Right hindlimb (tissue), 1 donor: ENCODE measurements around the gene CCNI.
"Not testable (repeated sequence)": the region's sequence is repeated elsewhere in the genome, so short reads cannot be mapped to it uniquely, and the experiment has no call there.

Experiments
- DNase-seq: peaks from one replicate; pipeline ENCODE4 v3.0.0-alpha.2; 2018

Gene CCNI

DNA sequence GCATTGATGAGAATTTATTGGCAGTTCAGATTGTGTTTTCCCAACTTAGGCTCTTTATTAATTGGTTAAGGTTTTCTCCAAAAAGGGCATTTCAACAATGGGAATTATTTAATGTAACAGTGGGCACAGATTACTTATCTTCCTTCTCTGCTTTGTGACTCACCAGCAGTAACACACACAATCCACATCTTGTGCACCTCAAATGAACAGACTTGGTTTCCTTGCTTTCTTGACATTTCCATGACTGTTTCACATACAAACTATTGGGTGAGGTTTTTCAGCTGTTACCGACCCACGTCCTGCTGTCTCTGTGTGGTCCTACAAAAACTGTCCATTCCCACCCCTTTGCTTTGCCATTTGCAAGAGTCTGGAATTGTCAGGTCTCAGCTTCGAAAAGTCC is 38.1 kb downstream of the CCNI start:
- DNase-seq: no peak

DNA sequence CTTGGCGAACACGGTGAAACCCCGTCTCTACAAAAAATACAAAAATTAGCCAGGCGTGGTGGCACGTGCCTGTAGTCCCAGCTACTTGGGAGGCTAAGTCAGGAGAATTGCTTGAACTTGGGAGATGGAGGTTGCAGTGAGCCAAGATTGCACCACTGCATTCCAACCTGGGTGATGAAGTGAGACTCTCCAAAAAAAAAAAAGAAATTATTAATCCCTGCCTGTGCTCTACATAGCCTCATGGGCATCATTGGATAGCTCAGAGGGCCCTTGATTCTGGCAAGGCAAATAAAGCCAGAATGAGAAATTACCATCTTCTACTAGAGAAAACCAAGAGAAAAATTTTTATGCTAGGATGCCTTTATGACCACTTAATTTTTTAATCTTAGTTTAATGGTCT is 38.6 kb downstream of the CCNI start:
- not testable (repeated sequence) for DNase-seq

DNA sequence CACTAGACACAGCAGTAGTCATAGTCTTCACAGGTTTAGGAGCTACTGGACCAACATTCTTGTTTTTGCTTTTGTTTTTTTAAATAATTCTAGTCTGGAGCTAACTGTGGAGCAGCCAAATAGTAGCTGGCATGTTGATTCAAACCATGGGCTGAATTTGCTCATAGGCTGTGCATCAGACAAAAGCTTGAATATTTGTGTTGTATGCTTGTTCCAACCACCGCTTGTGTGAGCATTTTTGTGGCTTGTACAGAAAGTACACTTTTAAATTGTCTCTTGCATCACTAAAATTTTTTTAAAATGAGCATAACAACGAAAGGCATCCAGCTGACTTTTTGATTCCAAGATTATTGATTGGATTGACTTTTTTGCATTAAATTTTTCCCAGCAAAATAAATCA is 39.6 kb downstream of the CCNI start:
- DNase-seq: no peak

DNA sequence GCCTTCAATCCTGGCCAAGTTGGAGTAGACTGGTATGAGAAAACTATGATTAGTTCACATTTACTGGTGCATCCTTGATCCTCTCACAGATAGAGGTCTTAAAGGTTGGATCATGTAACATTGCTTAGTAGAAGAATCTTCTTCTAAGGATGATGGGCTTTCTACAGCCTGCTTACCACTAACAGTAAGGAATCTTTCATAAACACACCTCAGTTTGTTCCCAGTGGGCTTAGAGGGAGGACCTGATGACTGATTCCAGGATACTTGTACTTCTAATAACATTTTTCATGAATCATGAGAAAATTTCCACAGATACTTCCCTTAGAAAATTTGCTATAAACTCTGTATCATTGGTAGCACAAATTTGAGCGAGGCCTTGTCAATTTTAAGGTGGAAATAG is 40.6 kb downstream of the CCNI start:
- DNase-seq: no peak

DNA sequence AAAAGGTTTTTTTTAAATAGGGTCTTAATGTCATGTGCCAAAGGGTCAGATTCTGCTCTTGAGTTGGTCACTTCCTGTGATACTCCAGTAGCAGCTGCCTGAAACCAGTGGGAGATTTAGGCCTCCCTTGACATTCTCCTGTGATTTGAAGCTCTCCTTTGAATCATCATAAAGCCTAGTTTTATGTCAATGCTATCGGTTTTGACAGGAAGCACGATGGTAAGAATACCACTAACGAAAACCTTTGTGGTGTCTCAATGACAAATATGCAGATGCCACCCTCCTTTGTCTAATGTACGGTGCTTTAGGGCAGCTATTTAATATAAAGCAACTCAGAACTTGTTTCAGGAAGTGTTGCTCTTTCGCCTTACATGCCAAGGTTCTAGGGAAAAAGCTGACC is 44.2 kb downstream of the CCNI start:
- DNase-seq: no peak

DNA sequence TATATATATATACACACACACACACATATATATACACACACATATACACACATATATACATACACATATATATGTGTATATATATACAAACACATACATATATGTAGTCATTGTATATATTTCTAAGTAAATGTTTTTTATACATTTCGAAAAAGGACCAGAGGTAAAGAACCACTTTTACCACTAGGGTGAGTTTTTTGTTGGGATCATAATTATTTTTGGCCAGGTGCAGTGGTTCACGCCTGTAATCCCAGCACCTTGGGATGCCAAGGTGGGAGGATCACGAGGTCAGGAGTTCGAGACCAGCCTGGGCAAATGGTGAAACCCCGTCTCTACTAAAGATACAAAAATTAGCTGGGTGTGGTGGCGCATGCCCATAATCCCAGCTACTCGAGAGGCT is 46.0 kb downstream of the CCNI start:
- DNase-seq: not testable (repeated sequence)

DNA sequence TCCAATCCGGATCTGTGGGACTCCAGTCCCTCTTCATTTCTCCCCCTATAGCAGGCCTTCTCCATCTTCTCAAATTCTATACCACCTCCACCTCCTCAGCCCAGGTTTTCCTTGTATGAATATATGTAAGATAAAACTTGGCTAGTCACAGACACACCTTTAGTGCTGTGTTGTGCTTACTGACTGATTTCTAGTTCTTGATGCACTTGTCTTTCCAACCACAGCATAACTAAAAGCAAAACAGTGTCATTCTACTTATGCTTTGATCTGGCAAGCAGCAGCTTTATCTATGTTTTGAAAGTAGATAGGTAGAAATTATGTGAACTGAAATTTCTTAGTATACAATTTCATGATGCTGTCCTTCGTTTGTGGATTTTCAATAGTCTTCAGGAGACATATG is 47.5 kb downstream of the CCNI start:
- no peak for DNase-seq

DNA sequence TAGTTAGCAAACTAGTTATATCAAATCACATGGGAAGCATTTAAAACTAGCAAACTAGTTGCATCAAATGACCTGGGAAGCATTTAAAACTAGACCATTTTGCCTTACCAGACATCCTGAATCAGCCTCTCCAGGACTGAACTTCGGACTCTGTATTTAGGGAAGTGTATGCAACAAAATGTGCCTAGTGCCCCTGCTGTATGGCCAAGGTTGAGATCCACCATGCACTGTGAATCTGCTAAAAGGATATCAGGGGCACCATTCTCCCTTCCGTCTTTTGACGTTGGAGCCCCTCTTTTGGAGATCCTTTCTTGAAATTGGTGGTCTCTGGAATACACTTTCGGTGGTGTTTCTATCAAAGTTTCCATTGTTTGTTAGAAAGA is 49.5 kb downstream of the CCNI start:
- no peak for DNase-seq

DNA sequence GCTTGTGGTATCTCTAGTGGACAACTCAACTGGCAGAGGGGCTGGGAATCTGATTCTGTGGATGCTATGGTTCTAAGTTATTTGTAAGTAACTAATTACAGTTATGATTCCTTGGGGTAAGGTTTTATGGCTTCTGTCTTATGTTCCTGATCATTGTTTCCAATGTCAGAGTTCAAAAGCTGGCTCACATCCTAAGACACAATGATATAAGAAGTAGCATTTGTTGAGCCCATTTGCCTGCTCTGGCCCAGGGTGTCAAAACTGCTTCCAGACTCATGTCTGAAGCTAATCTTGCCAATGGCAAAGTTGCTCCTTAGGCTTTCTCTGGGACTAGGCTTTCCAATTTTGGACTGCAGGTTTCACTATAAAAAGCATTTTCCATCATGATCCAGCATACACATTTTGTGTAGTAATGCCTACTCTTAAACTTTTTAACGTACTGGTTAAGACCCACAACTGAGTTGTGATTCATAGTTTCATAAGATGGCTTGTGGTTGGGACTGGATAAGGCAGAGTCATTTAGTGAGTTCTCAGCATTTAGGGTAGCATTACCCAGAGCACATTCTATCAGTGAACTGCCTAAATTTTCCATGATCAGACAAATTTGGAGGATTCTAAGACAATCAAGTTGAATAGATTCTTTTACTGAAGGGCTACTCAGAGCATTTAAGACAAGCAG is 50.0 kb downstream of the CCNI start:
- DNase-seq: no peak

DNA sequence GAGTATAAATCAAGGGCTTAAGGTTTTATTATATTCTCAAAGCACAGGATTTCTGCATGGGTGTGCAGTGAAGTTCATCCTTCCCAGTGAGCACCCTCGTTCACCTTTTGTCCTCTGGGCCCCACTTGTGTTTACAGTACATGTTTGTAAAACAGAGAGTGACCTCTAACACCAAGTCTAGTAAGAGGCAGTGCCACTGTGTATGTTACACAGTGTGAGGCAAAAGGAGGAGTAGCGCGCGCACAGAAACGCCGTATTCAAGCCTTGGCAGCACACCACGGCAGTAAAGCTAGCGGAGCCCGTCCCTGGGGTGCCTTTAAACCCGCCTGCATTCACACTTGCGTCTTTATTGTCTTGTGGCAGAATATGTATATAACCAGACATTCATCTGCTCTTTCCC is 51.9 kb downstream of the CCNI start:
- DNase-seq: no peak

DNA sequence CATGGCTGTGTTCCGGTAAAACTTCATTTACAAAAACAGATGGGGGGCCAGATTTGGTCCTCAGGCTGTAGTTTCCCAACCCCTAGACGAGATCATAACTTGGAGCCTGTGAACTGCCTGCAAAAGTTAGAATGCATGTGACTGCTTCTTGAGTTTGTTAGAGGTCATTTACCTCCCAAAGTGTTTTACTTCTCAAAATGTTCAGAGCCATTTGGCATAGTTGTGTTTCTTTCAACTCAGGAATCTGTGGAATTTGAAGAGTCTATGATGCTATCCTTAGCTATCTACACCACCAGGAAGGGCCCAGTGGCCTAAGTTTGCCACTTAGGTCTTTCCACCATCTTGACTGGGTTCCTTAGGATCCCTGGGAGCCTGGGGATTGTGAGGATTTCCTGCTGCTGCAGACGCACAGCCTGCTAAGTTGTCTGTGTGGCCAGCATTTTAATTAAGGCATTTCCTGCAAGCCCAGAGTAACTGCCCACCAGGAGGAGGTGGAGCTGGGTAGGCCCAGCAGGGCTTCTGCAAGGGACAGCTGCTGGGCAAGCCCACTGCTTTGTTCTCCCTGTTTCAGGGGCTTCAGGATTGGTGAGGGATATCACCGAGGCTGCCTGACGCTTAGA is 53.1 kb downstream of the CCNI start:
- no peak for DNase-seq

DNA sequence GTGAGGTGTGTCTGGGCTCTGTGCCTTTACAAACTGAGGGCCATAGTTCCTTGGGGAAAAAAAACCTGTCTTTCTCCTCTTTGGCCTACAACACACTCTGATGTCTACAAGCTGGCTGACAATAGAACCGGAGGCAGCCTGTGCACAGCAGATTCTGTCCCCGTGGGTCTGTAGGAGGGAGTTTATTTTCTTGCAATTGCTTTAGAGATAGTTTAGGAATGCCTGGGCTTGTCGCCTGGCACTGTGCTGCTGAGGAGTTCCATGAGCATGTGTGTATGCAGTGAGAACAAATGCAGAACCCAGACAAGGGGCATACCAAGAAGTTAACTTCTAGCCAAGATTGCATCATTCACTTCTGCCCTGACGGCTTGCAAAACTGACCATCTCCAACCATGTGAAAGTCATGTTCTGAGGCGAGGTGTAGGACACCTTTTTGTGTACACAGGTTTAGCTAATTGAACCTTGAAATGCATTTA is 54.1 kb downstream of the CCNI start:
- no peak for DNase-seq

DNA sequence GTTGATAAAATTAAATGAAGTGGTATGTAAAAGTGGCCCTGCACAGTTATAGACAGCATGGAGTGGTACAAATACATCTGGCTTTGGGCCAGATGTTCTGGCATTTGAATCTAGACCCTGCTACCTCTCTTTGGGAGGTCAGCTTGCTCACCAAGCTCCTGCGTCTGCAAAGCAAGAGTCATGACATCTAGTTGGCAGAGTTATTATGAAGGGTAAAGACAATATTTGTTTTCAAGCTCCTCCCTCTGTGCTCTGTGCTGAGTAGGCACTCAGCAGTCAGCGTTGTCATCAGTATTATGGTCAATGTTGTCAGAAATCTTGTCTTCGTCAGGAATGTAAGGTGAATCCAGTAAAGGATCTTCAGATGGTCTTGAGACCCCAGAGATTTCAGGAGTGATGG is 55.8 kb downstream of the CCNI start:
- no peak for DNase-seq

DNA sequence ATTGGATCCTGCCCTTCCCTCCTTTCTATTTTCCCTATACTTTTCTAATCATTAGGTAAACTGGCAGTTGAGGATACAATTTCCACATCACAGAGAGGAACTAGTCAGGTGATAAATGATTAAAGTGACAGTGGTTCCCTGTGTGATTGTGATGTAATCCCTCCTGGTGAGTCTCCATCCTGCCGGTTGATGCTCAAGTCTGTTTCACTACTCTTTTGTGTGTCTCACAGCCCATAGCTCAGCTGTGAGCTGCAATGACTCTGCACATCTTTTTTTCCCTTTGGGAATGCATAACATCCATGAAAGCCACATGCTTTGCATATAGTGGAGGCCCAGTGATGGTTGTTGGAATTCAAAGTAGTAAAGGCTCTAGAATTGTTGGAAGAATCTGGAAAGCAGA is 60.4 kb downstream of the CCNI start:
- no peak for DNase-seq

DNA sequence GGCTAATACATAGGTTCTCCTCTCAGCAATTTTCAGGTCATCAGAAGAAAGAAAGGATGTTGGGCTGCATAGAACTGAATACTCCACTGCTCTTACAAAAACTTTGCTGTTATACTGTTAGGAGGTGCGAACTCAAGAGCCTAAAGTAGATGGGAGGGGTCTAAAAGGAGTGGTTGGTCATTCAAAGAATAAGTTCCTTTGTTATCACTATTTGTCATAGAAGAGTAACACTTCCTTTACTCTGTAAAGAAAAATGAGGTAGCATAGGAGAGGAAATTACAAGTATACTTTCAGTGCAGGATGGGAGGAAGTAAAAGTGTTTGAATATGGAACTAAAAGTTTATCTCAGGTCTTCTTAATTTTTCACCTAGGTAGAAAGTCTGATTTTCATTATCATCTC is 61.5 kb downstream of the CCNI start:
- no peak for DNase-seq

DNA sequence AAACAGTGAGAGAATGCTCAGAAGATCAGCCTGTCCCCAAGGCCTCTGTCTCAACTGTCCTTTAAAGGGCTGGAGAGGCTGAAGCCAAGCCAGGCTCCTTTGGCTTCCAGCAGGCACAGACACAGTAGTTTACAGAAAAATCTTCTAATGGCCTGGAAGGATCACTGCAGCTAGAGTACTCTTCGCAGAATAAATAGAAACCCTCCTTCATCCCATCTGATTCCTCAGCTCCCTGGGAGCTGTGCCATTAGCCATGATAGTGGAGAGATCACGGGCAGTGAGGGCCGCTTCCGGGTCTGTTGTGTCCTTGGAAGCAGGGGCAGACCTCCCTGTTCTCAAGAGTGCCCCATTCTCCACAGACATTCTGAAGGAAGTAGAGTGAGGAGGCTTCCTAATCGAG is 63.1 kb downstream of the CCNI start:
- no peak for DNase-seq

DNA sequence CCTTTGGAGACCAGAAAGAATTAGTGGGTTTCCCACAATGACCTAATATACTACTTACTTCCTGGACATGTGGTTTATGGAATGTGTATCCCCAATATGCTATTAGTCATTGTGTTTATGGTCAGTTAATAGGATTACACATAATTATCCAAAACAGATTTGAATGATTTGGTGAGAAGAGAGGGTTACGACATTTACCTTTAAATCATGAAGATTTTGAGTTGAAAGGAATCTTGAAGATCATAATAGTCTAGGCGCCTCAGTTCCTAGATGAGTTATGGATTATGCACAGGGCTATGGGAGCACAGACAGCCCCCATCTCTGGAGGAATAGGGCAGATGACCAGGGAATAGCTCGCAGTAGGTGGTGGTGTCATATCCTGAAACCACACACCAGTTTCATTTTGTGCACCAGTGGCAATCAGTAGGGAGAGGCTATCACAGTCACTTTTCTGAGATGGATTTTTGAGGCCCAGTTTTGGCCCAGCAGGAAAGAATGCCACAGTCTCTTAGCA is 64.9 kb downstream of the CCNI start:
- no peak for DNase-seq

DNA sequence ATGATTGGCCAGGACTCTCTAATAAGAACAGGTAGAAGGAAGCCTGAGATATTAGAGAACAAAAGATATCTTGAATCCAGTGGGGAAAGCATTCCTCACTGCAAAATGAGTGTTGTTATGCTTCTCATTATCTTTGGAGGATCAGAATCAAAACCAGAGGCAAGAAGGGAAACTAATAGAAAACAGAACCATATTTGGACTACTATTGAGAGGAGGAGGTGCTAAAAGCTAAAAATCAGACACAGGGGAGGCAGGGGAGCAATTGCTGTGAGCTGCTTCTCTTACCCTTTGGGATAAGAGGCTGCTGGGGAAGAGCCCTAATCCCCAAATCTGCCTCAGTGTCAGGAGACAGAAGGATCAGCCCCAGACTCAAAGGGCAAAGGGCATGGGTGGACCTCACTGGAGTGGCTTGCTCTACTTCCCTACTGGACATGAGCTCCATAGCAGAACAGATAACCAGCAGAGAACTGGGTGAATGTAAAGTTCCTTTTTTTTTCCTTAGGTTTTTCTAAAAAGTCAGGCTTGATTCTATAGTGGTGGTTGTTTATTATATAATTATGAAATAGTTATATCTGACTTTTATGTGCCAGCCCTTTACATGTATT is 66.2 kb downstream of the CCNI start:
- DNase-seq: no peak

DNA sequence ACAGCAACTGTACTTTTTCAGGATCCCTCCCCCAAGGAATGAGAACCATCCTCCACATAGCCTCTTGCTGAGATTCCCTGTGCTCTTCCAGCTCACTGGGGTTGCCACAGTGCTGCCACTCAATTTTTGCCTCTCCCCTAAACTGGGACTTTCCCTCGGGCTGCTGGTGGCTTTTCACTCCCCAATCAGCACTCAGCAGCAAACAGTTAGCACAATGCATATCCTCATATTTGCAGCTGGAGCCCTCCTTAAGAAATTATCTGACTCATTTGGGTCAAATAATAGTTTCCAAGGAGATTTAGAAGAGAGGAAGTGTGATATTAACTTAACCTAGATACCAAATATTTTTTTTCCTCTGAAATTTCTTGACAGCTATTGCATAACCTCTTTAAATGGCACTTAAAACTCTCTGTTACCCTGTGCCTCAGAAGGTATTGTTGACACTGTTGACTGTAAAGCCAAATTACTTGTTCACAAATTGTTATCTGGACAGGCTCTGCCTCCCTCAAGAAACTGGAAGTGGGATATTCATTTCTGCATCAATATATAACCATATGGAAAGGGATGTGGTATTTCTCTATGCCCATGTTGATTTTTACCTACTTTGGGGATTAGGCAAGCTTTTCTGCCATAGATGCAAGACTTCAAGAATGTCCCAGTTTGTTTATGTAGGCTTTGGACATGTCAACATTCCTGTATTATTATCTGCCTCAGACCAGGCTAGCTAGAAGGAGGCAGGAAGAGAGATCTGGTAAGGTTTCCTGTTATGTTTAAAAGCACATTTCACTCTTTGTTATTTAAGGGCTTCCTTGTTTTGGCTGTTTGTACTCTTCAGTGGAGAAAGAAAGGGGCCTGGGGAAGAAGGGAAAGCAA is 68.2 kb downstream of the CCNI start:
- DNase-seq: no peak

DNA sequence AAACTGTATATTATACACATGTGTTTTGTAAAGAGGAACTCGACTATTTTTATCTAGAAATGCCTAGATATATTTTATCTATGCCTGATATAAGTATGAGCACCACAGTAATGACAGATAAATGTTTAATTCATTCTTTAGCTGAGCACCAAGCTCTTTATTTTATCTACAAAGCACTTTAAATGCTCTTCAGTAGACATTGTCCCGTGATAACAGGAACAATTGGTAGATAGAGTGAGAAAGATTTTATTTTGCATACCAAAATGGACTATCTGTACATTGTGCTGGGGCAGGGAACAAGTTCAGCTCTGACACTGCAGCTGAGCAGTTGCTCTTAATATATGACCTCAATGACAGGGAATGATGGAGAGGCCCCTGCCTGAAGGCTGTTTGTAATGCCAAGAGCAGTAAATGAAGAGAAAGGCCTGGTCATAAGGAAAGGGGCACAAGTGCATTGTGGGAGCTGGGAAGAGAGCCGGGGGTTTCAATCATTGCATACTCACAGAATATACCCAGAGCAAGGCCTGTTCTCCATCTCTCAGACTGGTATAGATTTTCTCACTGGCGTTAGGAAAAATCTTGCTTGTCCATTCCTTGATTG is 68.9 kb downstream of the CCNI start:
- DNase-seq: no peak

DNA sequence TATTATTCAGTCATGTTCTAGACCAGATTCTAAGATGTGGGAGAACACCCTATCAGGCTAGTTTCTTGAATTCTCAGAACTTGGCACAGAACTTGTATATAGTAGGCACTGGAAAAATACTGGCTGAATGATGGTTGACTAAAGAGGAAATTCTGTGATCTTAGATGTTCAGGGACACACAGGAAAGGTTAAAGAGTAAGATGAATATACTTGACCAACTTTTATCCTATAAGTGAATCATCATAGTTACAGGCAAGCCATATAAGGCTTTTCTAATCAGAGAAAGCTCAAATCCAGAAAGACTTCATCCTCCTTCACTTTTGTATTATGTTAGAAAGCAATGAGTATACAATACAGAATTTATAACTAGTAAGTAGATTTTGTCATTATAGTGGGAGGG is 72.4 kb downstream of the CCNI start:
- no peak for DNase-seq

DNA sequence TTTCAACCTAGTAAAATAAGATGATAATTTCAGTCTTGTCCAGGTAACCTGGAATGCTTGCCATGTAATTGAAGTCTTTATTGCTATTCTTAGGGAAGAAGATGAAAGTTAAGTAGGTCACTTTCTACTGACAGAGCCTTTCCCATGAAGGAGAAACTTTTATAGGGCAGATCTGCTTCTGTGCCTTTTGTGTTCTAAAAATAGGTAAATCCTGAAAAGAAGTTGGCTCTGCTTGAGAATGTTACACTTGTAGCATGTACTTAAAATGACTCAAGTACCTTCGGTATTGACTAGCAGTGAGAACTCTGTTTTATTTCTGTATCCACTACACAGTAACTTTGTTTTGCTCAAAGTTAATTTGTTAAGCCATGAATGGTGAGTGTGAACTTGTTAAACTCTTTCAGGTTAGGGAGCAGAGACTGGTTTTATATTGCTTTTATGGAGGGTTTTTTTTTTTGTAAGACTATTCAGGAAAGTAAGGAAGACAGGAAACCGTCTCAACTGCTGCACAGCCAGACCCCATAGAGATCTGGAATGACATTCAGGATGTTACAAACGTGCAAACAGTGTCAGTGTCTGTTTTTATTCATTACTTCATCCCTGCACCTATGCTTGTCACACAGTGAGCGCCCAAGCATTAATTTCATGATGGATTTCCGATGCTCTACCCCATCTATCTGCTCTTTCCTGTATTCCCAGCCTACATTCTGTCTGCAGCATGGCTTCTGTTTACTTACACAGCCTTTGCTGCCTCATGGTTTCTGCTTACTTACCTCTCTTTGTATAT is 73.3 kb downstream of the CCNI start:
- no peak for DNase-seq
